WTC11 (cell line): ENCODE results near the gene CCL25.
"Not testable (repeated sequence)": the region's sequence is repeated elsewhere in the genome, so short reads cannot be mapped to it uniquely, and the experiment has no call there.

Source experiments
- CTCF ChIP-seq: fragments of 200-600 bp; IDR thresholded peaks from 2 replicates; pipeline ENCODE4 v1.8.0; 2022; ENCODE audit warnings: antibody characterized with exemption
- NR3C1 ChIP-seq: sonication (generic); formaldehyde crosslinking; conservative IDR thresholded peaks from 2 replicates; pipeline ENCODE4 v1.8.1; 2023; ENCODE audit warnings: low read depth, mild to moderate bottlenecking, missing genetic modification reagents
- ZNF232 ChIP-seq: sonication (generic); formaldehyde crosslinking; IDR thresholded peaks from 2 replicates; pipeline ENCODE4 v1.8.0; 2022; ENCODE audit warnings: mild to moderate bottlenecking, missing genetic modification reagents
- ZNF317 ChIP-seq: sonication (generic); formaldehyde crosslinking; IDR thresholded peaks from 2 replicates; pipeline ENCODE4 v1.8.1; 2023; ENCODE audit warnings: low read depth, mild to moderate bottlenecking, moderate library complexity, missing genetic modification reagents, borderline replicate concordance
- TF ChIP-seq, protein P1 (sequence below): sonication (generic); formaldehyde crosslinking; IDR thresholded peaks from 2 replicates; pipeline ENCODE4 v1.8.0; 2023; ENCODE audit warnings: missing genetic modification reagents
- TF ChIP-seq, protein P2 (sequence below): sonication (generic); formaldehyde crosslinking; IDR thresholded peaks from 2 replicates; pipeline ENCODE4 v1.8.1; 2023; ENCODE audit warnings: mild to moderate bottlenecking, moderate library complexity, missing genetic modification reagents
- TF ChIP-seq, protein P3 (sequence below): fragments of 250-450 bp; sonication (Bioruptor Pico); IDR thresholded peaks from 2 replicates; pipeline ENCODE4 v1.9.0; 2021; ENCODE audit warnings: moderate library complexity, mild to moderate bottlenecking, inconsistent platforms, borderline replicate concordance
- TF ChIP-seq, protein P4 (sequence below): sonication (generic); formaldehyde crosslinking; IDR thresholded peaks from 2 replicates; pipeline ENCODE4 v1.8.0; 2022; ENCODE audit warnings: mild to moderate bottlenecking, missing genetic modification reagents

GRCh38 chr19:8101910-8102309 lies 49.4 kb downstream of the CCL25 start:
- not testable (repeated sequence) for TF ChIP-seq CTCF; NR3C1; ZNF317 (CRISPR knock-in tag); ZNF232 (CRISPR knock-in tag)
- TF ChIP-seq, protein P1, sequence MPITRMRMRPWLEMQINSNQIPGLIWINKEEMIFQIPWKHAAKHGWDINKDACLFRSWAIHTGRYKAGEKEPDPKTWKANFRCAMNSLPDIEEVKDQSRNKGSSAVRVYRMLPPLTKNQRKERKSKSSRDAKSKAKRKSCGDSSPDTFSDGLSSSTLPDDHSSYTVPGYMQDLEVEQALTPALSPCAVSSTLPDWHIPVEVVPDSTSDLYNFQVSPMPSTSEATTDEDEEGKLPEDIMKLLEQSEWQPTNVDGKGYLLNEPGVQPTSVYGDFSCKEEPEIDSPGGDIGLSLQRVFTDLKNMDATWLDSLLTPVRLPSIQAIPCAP = not testable (repeated sequence)
- TF ChIP-seq, protein P2, sequence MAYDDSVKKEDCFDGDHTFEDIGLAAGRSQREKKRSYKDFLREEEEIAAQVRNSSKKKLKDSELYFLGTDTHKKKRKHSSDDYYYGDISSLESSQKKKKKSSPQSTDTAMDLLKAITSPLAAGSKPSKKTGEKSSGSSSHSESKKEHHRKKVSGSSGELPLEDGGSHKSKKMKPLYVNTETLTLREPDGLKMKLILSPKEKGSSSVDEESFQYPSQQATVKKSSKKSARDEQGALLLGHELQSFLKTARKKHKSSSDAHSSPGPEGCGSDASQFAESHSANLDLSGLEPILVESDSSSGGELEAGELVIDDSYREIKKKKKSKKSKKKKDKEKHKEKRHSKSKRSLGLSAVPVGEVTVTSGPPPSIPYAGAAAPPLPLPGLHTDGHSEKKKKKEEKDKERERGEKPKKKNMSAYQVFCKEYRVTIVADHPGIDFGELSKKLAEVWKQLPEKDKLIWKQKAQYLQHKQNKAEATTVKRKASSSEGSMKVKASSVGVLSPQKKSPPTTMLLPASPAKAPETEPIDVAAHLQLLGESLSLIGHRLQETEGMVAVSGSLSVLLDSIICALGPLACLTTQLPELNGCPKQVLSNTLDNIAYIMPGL = not testable (repeated sequence)
- TF ChIP-seq, protein P3, sequence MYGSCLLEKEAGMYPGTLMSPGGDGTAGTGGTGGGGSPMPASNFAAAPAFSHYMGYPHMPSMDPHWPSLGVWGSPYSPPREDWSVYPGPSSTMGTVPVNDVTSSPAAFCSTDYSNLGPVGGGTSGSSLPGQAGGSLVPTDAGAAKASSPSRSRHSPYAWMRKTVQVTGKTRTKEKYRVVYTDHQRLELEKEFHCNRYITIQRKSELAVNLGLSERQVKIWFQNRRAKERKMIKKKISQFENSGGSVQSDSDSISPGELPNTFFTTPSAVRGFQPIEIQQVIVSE (CRISPR knock-in tag) = not testable (repeated sequence)
- TF ChIP-seq, protein P4, sequence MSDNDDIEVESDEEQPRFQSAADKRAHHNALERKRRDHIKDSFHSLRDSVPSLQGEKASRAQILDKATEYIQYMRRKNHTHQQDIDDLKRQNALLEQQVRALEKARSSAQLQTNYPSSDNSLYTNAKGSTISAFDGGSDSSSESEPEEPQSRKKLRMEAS (CRISPR knock-in tag) = not testable (repeated sequence)
